Upper lobe of left lung (tissue), 6 donors: ENCODE data around the gene LRRC19. TPM values are rescaled to one million over a fixed set of nuclear protein-coding genes. Genes with fewer than 3 reads are reported as not detected.

ENCODE experiments used
- ATAC-seq, 2 donors: fragments of 200-7000 bp; cut with Tn5 transposase; one replicate each; pipeline ENCODE4 v1.9.1; 2022; ENCODE audit warnings: mild to moderate bottlenecking in 2 of 2, moderate library complexity in 2 of 2; ENCODE audit not compliant: low FRiP score in 2 of 2
- DNase-seq, 2 donors: peaks; one replicate each; pipeline ENCODE4 v3.0.0-alpha.2; 2019 to 2020
- H3K27ac ChIP-seq, 4 donors: fragments of 200-600 bp; sonication (generic); one replicate each; pipeline ENCODE4 v1.5.1; 2016 to 2019
- H3K27me3 ChIP-seq, 4 donors: fragments of 200-600 bp; sonication (generic); one replicate each; pipeline ENCODE4 v1.5.1; 2017 to 2019
- H3K36me3 ChIP-seq, 4 donors: fragments of 200-600 bp; sonication (generic); one replicate each; pipeline ENCODE4 v1.5.1; 2016 to 2019
- H3K4me1 ChIP-seq, 4 donors: fragments of 200-600 bp; sonication (generic); one replicate each; pipeline ENCODE4 v1.5.1; 2018 to 2019
- H3K4me3 ChIP-seq, 4 donors: fragments of 200-600 bp; sonication (generic); one replicate each; pipeline ENCODE4 v1.5.1; 2017 to 2019; ENCODE audit warnings: mild to moderate bottlenecking in 2 of 4, moderate library complexity in 1 of 4
- H3K9me3 ChIP-seq, 4 donors: fragments of 200-600 bp; sonication (generic); one replicate each; pipeline ENCODE4 v1.5.1; 2018 to 2019
- EP300 ChIP-seq, 4 donors: sonication (generic); formaldehyde crosslinking; IDR thresholded peaks; one replicate each; pipeline ENCODE4 v1.5.1; 2017; ENCODE audit warnings: antibody characterized with exemption in 4 of 4, control low read depth in 2 of 4
- POLR2A ChIP-seq, 4 donors: fragments of 450-650 bp; IDR thresholded peaks; one replicate each; pipeline ENCODE4 v1.5.1; 2016 to 2017; ENCODE audit warnings: antibody characterized with exemption in 4 of 4, mild to moderate bottlenecking in 2 of 4
- POLR2AphosphoS5 ChIP-seq, 2 donors: sonication (generic); formaldehyde crosslinking; IDR thresholded peaks; one replicate each; pipeline ENCODE4 v1.5.1; 2017; ENCODE audit warnings: antibody characterized with exemption in 2 of 2
- WGBS, 2 donors: methylation state at CpG; one replicate each; pipeline ENCODE4 v1.1.5; 2017 to 2018; 5-methylcytosine and 5-hydroxymethylcytosine counted together
- total RNA-seq, 6 donors: library from RNA; depleted of rRNA in 4 of 6; stranded (reverse); fragments of >200 nt in 4 of 6; gene quantifications; one replicate each; pipeline versions ENCODE4 v1.1.0 to v1.2.1, GENCODE V29; 2016 to 2021
- TF ChIP-seq, protein P1 (sequence below), 6 experiments: fragments of 450-650 bp in 4 of 6; fragments of 200-600 bp in 2 of 6; sonication (generic) in 2 of 6; IDR thresholded peaks; one replicate each; pipeline ENCODE4 v1.5.1; 2016 to 2019; ENCODE audit warnings: antibody characterized with exemption in 6 of 6
- donor health status: DM: no; HTN: no; CAD: no; lungs with moderate emphysema.
- donor health status: DM: no; HTN: yes; CAD: no; lungs with severe emphysema.

The LRRC19 gene
- total RNA-seq, 6 donors from 2014 or later: 0.15 to 1.5 (median 0.35) TPM; not detected in 2

DNA sequence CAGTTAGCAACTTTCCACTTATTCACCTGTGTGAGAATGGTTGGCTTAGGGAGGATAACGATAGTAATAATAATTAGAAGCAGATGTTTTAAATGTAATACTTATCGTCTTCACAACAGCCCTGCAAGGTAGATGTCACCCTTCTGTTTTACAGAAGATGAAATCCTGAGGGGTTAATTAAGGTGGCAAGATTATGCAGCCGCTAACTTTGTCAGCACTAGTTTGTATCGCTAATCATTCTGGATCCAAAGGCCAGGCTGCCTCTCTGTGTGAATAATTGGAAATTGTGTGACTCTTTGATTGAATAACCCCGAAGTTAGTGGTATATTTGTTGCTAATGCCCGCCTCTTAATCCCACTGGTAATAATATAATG is 48.6 kb downstream of the LRRC19 start:
- ATAC-seq (no peak), DNase-seq (no peak)
- H3K4me1 ChIP-seq: peaks cover 0 to 13% (median 9%) of the 10 kb centered on the region in 4 donors
- peak overlapping the region; percentile 79 to 88 (median 84) for H3K27ac ChIP-seq
- TF ChIP-seq EP300 (IDR thresholded peaks at IDR 0.05): no peak
- H3K27me3 ChIP-seq: no peaks in the 10 kb centered on the region
- 31 to 35% methylated on average over 6 of the region's 6 CpGs for WGBS, 2 donors
- no peaks in the 10 kb centered on the region for H3K36me3 ChIP-seq
- peak overlapping the region; percentile 48 to 62 (median 52) for H3K4me3 ChIP-seq
- H3K9me3 ChIP-seq: no peaks in the 10 kb centered on the region

- peak in 1 of 4 donors; percentile 22 for TF ChIP-seq EP300 (IDR thresholded peaks at IDR 0.05)
- peak in 3 of 4 donors; percentile 64 to 81 (median 71) for TF ChIP-seq POLR2A (IDR thresholded peaks at IDR 0.05)
- TF ChIP-seq, protein P1, sequence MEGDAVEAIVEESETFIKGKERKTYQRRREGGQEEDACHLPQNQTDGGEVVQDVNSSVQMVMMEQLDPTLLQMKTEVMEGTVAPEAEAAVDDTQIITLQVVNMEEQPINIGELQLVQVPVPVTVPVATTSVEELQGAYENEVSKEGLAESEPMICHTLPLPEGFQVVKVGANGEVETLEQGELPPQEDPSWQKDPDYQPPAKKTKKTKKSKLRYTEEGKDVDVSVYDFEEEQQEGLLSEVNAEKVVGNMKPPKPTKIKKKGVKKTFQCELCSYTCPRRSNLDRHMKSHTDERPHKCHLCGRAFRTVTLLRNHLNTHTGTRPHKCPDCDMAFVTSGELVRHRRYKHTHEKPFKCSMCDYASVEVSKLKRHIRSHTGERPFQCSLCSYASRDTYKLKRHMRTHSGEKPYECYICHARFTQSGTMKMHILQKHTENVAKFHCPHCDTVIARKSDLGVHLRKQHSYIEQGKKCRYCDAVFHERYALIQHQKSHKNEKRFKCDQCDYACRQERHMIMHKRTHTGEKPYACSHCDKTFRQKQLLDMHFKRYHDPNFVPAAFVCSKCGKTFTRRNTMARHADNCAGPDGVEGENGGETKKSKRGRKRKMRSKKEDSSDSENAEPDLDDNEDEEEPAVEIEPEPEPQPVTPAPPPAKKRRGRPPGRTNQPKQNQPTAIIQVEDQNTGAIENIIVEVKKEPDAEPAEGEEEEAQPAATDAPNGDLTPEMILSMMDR (IDR thresholded peaks at IDR 0.05): no peak
- peak; percentile 19 to 66 for TF ChIP-seq POLR2AphosphoS5 (IDR thresholded peaks at IDR 0.05)
- H3K27ac ChIP-seq: peak within 1 kb of the TSS; percentile 79 to 88 (median 84)
These were observed 49.3 kb downstream of the LRRC19 start, which contains the start of gene IFT74 for GRCh38 chr9:26955921-26956859. TSS of gene IFT74 (plus strand) at chr9:26956412. CDS start at chr9:26961968, 5,556 bp downstream.

GRCh38 chr9:26955222-26955903 is 50.1 kb downstream of the LRRC19 start:
- no peaks in the 10 kb centered on the region for H3K27me3 ChIP-seq
- H3K27ac ChIP-seq: peak overlapping the region; percentile 79 to 88 (median 84)
- H3K9me3 ChIP-seq: no peaks in the 10 kb centered on the region
- peak overlapping the region; percentile 12 to 62 (median 51) for H3K4me3 ChIP-seq
- peaks cover 0 to 13% (median 9%) of the 10 kb centered on the region in 4 donors for H3K4me1 ChIP-seq
- WGBS, 2 donors: 57 to 62% methylated on average over 4 of the region's 4 CpGs
- ATAC-seq: peak in 1 of 2 donors; percentile 73
- no peak for DNase-seq
- H3K36me3 ChIP-seq: no peaks in the 10 kb centered on the region
- TF ChIP-seq, protein P1 (IDR thresholded peaks at IDR 0.05): no peak
- TF ChIP-seq POLR2A (IDR thresholded peaks at IDR 0.05) (no peak), POLR2AphosphoS5 (IDR thresholded peaks at IDR 0.05) (no peak), EP300 (IDR thresholded peaks at IDR 0.05) (no peak)

More at GRCh38 chr9:26955921-26956859, 49.3 kb downstream of the LRRC19 start, which contains the start of gene IFT74:
- DNase-seq (peak; percentile 99), ATAC-seq (peak; percentile 99 to 100)
- Histone ChIP-seq H3K4me1 (peaks cover 0 to 13% (median 9%) of the 10 kb centered on the region in 4 donors), H3K36me3 (no peaks in the 10 kb centered on the region), H3K4me3 (peak within 1 kb of the TSS; percentile 48 to 62 (median 52)), H3K27me3 (no peaks in the 10 kb centered on the region), H3K9me3 (no peaks in the 10 kb centered on the region)
- WGBS, 2 donors: 1 to 2% methylated on average over 28 to 53 of the region's 53 CpGs

DNA sequence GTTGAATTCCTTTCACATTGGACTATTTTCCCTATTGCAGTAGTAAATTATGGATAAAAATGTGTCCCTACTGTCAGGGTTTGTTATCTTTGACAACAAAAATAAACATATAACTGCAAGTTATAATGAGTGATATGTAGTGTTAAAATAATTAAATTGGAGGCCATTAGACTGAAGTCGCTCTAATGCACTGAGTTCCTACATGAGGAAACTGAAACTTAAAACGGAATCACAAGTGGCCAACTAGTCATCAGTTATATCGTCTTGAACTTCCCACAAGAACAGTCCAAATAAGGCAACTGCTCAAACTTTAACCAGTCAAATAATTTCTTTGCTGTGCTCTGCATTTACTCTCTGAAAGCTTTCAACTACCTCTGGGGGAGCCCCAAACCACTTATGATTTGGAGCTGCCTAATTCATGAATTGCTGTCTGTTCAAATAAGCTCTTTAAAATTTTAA is 51.4 kb downstream of the LRRC19 start:
- H3K27me3 ChIP-seq: no peaks in the 10 kb centered on the region
- TF ChIP-seq, protein P1 (IDR thresholded peaks at IDR 0.05): no peak
- TF ChIP-seq POLR2AphosphoS5 (IDR thresholded peaks at IDR 0.05) (no peak), EP300 (IDR thresholded peaks at IDR 0.05) (no peak), POLR2A (IDR thresholded peaks at IDR 0.05) (peak in 1 of 4 donors; percentile 18)

DNA sequence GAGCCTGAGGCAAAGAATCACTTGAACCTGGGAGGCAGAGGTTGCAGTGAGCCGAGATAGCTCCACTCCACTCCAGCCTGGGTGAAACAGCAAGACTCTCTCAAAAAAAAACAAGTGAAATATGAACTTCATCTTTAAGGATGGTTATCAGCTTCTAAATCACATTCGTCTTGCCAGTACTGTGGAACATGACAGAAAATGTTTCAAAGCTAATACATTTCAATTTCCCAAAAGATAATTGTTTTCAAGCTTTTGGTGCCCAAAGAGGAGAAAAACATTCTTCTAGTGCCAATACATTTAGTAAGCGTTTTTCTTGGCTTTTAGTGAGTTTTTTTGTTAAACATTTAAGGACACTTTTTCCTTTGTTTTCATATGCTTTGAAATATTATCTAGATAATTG is 53.7 kb downstream of the LRRC19 start:
- no peaks in the 10 kb centered on the region for H3K27me3 ChIP-seq
- H3K36me3 ChIP-seq: no peaks in the 10 kb centered on the region
- no peak overlapping the region for H3K27ac ChIP-seq
- peaks cover 5 to 19% (median 13%) of the 10 kb centered on the region in 4 donors for H3K4me1 ChIP-seq
- DNase-seq (no peak), ATAC-seq (no peak)
- no peak overlapping the region for H3K4me3 ChIP-seq
- 80 to 86% methylated on average over 3 of the region's 3 CpGs for WGBS, 2 donors
- TF ChIP-seq POLR2AphosphoS5 (IDR thresholded peaks at IDR 0.05): no peak
- TF ChIP-seq EP300 (IDR thresholded peaks at IDR 0.05): no peak
- TF ChIP-seq, protein P1 (IDR thresholded peaks at IDR 0.05): no peak
- no peak for TF ChIP-seq POLR2A (IDR thresholded peaks at IDR 0.05)
- no peaks in the 10 kb centered on the region for H3K9me3 ChIP-seq

More for the DNA sequence above, 51.4 kb downstream of the LRRC19 start:
- Histone ChIP-seq H3K27ac (peak overlapping the region; percentile 9 to 88 (median 72)), H3K36me3 (no peaks in the 10 kb centered on the region), H3K9me3 (no peaks in the 10 kb centered on the region), H3K4me1 (peaks cover 0 to 13% (median 9%) of the 10 kb centered on the region in 4 donors), H3K4me3 (no peak overlapping the region)
- 57 to 60% methylated on average over 3 of the region's 3 CpGs for WGBS, 2 donors
- no peak for DNase-seq
- ATAC-seq: no peak
